ENCODE results near the gene BSN. TPM values are rescaled to one million over a fixed set of nuclear protein-coding genes. Genes with fewer than 3 reads are reported as not detected.

The BSN gene
- total RNA-seq, 6 experiments from 2014 or later: 0.31 to 0.68 (median 0.50) TPM

DNA sequence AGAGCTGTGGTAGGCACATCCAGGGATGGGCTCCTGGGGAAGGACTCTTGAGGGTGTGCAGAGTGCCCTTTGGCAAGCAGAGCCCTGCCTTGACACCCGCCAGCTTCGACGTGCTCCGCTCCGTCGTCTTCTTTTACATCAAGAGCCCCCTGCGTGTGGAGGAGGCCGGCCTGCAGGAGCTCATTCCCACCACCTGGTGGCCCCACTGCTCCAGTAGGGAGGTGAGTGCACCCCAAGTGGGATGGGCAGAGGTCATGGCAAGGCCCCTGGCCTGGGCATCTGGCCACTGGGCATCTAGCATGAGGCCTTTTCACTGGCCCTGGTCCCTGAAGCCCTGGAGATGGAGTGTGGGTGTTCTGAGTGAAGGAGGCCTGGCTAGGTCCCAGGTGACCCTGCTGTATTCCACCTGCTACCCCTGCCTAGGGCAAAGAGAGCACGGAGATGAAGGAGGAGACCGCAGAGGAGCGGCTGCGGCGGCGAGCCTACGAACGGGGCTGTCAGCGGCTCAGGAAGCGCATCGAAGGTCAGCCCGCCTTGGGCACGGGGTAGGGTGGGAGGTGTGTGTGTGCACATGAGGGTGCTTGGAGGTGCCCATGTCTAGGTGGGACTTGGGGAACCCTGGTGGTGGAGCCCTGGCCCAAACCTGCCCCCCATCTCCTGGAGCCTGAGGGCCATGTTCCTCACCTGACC lies 147.3 kb downstream of the BSN start:
- intact Hi-C loops (cut with DNase I): loop anchor here in 1 of 2 donors (10.0 kb wide), 1 partner anchor 143 kb away; no protein-coding TSS in a partner anchor
- no peak for TF ChIP-seq POLR2A (IDR thresholded peaks at IDR 0.05)
- TF ChIP-seq, protein P1, sequence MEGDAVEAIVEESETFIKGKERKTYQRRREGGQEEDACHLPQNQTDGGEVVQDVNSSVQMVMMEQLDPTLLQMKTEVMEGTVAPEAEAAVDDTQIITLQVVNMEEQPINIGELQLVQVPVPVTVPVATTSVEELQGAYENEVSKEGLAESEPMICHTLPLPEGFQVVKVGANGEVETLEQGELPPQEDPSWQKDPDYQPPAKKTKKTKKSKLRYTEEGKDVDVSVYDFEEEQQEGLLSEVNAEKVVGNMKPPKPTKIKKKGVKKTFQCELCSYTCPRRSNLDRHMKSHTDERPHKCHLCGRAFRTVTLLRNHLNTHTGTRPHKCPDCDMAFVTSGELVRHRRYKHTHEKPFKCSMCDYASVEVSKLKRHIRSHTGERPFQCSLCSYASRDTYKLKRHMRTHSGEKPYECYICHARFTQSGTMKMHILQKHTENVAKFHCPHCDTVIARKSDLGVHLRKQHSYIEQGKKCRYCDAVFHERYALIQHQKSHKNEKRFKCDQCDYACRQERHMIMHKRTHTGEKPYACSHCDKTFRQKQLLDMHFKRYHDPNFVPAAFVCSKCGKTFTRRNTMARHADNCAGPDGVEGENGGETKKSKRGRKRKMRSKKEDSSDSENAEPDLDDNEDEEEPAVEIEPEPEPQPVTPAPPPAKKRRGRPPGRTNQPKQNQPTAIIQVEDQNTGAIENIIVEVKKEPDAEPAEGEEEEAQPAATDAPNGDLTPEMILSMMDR (IDR thresholded peaks at IDR 0.05): peak; percentile 21 to 48 (median 26)
- Histone ChIP-seq H3K27ac (no peak overlapping the region), H3K4me3 (no peak overlapping the region), H3K9me3 (no peaks in the 10 kb centered on the region), H3K27me3 (no peaks in the 10 kb centered on the region), H3K4me1 (no peaks in the 10 kb centered on the region), H3K36me3 (peaks cover 0 to 73% (median 26%) of the 10 kb centered on the region in 4 donors)
- ATAC-seq: peak in 3 of 4 donors; percentile 6 to 58 (median 30)
- DNase-seq: no peak
- WGBS (ENCODE audit: insufficient coverage, low coverage, low lambda C conversion rate, missing lambda C conversion rate): 82% methylated on average over 13 of the region's 21 CpGs

DNA sequence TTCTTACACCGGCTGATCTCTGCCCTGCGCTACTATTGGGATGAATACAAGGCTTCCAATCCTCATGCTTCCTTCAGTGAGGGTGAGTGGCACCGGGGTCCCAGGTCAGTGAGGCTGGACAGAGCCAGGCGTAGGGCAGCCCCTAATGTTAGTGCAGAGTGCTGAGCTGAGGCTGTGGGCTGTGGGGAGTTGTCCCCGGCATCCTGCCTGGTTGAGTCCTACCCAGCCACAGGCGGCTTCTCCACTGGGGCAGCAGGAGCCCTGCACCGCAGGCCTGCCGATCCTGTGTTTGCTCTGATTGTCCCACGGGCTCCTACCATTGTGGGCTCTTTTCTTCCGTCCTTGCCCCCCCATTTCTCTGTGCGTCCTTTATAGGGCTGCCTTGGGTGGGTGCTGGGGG lies 148.4 kb downstream of the BSN start:
- Histone ChIP-seq H3K27me3 (no peaks in the 10 kb centered on the region), H3K4me1 (no peaks in the 10 kb centered on the region), H3K9me3 (no peaks in the 10 kb centered on the region), H3K27ac (no peak overlapping the region), H3K36me3 (peaks cover 0 to 75% (median 27%) of the 10 kb centered on the region in 4 donors), H3K4me3 (no peak overlapping the region)
- intact Hi-C loops (cut with DNase I): loop anchor here in 1 of 2 donors (10.0 kb wide), 1 partner anchor 142 kb away; no protein-coding TSS in a partner anchor
- DNase-seq: no peak
- WGBS (ENCODE audit: insufficient coverage, low coverage, low lambda C conversion rate, missing lambda C conversion rate): 84% methylated on average over 5 of the region's 11 CpGs
- no peak for ATAC-seq
- no peak for TF ChIP-seq POLR2A (IDR thresholded peaks at IDR 0.05)
- TF ChIP-seq, protein P1 (IDR thresholded peaks at IDR 0.05): no peak

GRCh38 chr3:49703443-49703927 lies 149.2 kb downstream of the BSN start:
- no peak overlapping the region for H3K4me3 ChIP-seq
- peak in 1 of 3 donors; percentile 52 for DNase-seq
- no peaks in the 10 kb centered on the region for H3K27me3 ChIP-seq
- TF ChIP-seq POLR2A (IDR thresholded peaks at IDR 0.05): no peak
- TF ChIP-seq, protein P1 (IDR thresholded peaks at IDR 0.05): peak; percentile 69 to 91 (median 82)
- no peaks in the 10 kb centered on the region for H3K4me1 ChIP-seq
- H3K27ac ChIP-seq: no peak overlapping the region
- H3K9me3 ChIP-seq: no peaks in the 10 kb centered on the region
- WGBS (ENCODE audit: insufficient coverage, low coverage, low lambda C conversion rate, missing lambda C conversion rate): 33% methylated on average over 3 of the region's 14 CpGs
- peak; percentile 78 to 86 (median 84) for ATAC-seq
- peaks cover 0 to 70% (median 25%) of the 10 kb centered on the region in 4 donors for H3K36me3 ChIP-seq
- intact Hi-C loops (cut with DNase I): loop anchor here in 1 of 2 donors (10.0 kb wide), 1 partner anchor 141 kb away; no protein-coding TSS in a partner anchor

DNA sequence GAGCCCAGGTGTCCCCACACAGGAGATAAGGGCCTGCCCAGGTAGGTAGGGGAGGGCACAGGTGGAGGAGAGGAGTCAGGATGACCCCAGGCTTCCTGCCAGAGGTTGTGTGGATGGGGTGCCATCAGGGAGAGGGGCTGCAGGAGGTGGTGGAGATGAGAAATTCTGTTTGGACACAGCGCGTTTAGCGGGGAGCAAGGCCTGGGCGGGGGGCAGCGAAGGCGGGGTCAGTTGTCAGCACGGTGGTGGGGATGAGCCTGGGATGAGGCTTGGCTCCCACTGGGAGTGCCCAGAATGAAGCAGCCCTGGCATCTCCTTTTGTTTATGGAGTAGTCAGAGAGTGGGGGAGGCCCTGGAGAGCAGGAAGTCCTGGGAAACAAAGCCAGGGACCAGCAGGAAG lies 149.7 kb downstream of the BSN start:
- Histone ChIP-seq H3K36me3 (peaks cover 0 to 68% (median 23%) of the 10 kb centered on the region in 4 donors), H3K27me3 (no peaks in the 10 kb centered on the region), H3K9me3 (no peaks in the 10 kb centered on the region), H3K27ac (no peak overlapping the region), H3K4me1 (no peaks in the 10 kb centered on the region), H3K4me3 (no peak overlapping the region)
- TF ChIP-seq, protein P1 (IDR thresholded peaks at IDR 0.05): no peak
- no peak for TF ChIP-seq POLR2A (IDR thresholded peaks at IDR 0.05)
- 93% methylated on average over 5 of the region's 7 CpGs for WGBS (ENCODE audit: insufficient coverage, low coverage, low lambda C conversion rate, missing lambda C conversion rate)
- no peak for DNase-seq
- ATAC-seq: no peak
- intact Hi-C loops (cut with DNase I): loop anchor here in 1 of 2 donors (10.0 kb wide), 1 partner anchor 141 kb away; no protein-coding TSS in a partner anchor

Data from right lobe of liver (tissue), 6 donors.